Stimulated activated CD4-positive, alpha-beta T cell treated with anti-CD3 and anti-CD28 coated beads, Interleukin-1b, Interleukin-23, amount 100 ng/mL, for 1 hour (primary cell): ENCODE data around the gene SP110.
"Not testable (repeated sequence)": the region's sequence is repeated elsewhere in the genome, so short reads cannot be mapped to it uniquely, and the experiment has no call there.

ENCODE experiments used
- DNase-seq, 2 donors: peaks; one replicate each; pipeline ENCODE4 v3.0.0-alpha.2; 2020; ENCODE audit warnings: low read depth in 2 of 2

Gene SP110

GRCh38 chr2:230219419-230220331 lies at the start of gene SP110:
SP110 (minus strand) TSS chr2:230219984; CDS start chr2:230216927, 3,057 bp downstream.
- peak; percentile 27 to 42 for DNase-seq

DNA sequence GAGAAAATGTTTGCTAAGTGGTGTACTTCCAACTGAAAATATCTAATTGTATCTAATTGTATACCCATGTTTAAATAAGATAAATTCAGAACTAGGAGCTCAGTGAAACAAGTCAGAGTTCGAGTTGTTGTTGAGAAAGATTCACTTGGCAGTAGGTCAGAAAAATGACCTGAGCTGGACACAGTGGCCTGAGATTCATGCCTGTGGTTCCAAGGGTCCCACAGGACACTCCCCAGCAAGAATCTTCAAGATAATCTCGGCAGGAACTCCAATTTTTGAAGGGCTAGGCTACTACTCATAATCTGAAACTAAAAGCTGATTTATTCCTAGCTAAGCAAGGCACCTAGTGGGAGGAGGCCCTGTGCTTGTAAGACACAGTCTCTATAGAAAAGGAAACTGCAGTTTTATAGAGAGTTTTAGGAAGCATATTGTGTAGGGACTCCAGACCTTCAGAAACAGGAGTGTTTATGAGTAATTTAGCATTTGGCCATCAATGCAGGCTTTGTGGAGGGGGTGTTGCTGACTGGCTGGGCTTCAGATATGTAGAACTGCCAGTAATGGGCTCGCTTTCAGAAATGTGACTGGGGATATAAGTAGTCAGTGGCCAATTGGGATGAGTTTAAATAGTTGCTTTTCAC lies 48.9 kb upstream of the SP110 start:
- DNase-seq = no peak

DNA sequence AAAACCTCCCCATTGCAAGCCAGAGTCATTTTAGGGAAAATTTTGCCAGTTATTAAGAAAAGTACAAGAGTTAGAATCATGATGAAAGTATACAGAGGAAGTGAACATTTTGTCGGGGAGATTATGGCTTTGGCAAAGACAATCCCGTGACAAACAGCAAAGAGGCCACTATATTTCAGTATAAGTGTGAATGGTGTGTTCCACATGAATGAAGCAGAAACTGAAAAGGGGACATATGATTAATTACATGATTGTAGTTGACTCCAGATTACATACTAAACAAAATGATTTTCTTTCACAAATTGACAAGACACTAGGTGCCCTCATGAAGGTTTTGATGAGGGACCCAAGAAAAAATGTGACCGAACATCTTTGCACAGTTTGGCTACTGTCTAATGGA lies 47.8 kb upstream of the SP110 start:
- DNase-seq = no peak

GRCh38 chr2:230267059-230267458 lies 47.3 kb upstream of the SP110 start:
- no peak for DNase-seq

GRCh38 chr2:230266638-230267037 lies 46.9 kb upstream of the SP110 start:
- no peak for DNase-seq

GRCh38 chr2:230264945-230265344 lies 45.2 kb upstream of the SP110 start:
- DNase-seq = not testable (repeated sequence)

- no peak for DNase-seq
Measured at GRCh38 chr2:230262246-230262645, 42.5 kb upstream of the SP110 start.

GRCh38 chr2:230258483-230258882 lies 38.7 kb upstream of the SP110 start:
- no peak for DNase-seq

DNA sequence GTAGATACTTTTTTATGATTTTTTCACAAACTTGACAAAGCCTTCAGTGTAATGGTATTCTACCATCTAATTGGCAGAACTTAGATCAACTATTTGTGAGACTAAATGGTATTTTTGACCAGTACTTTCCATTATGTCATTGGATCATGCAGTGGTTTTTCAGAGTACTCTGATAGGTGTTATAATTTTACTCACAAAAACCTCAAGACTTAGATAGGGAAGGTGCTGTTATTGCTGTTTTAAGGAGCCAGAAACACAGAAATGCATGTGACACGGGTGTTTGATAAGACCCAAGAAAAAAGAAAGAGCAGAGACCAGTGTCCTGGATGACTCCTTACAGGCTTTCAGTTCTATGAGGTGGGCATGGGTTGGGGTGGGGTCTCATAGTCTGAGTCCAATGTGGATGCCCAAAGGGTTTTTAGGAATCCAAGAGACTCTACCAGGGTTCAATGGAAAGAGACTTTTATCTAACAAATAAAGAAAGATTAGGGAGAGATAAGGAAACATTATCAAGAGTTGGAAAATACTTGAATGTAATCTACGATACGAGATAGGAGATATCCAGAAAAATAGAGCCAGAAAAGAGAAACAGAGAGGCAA lies 37.0 kb upstream of the SP110 start:
- no peak for DNase-seq

GRCh38 chr2:230254152-230254881 lies 34.5 kb upstream of the SP110 start:
- DNase-seq = no peak

DNA sequence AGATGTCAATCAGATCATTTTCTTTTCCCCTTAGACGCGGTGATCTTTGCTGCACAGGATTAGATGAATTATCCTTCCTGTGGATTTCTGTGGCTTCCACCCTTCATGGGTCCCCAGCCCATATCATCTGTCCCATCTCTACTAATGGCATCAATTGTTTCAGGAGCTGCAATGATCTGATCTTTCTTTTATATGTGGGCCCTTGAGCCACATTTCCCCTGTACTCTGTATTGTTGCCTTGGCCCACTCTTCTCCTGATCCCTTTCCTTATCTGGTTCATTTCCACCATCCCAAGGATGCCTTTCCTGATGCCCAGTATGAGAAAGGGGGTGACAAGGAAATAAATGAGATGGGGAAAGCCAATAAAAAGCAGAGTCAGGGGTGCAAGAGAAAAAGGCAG lies 30.4 kb upstream of the SP110 start:
- DNase-seq = no peak

DNA sequence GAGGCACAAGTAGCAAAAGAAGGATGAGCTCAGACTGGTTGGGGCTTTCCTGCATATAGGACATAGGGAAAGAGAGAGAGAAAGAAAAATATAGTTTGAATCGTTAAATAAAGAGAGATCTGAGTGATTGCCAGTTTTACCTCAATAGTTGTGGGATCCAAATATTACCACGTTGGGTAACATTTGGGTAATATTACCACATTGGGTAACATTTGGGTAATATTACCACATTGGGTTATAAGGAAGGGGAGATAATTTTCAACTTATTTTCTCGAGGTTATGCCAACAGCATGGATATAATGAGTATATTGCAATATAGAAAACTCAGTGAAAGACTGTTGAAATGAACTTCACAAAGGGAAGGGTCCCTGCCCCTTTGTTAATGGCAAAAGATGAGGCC lies 26.4 kb upstream of the SP110 start:
- no peak for DNase-seq

DNA sequence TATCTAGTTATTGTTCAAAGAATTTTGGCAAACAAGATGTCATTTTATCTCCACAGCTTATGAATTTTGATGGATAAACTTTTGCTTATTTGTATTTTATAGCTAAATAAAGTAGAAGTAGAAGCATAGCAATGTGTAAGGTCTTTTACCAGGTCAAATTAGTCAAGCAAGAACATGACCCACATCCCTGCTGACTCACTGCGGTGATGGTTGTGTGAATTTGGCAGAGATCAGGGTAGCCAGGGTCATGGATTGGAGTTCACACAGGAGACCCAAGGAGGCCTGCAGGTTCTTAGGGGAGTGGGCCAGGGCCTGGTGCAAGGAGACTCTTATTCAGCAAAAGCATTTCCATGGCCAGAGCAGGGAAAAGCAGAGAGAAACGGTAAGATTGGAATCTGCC lies 24.4 kb upstream of the SP110 start:
- DNase-seq = no peak

GRCh38 chr2:230234845-230235244 lies 15.1 kb upstream of the SP110 start:
- DNase-seq = no peak

DNA sequence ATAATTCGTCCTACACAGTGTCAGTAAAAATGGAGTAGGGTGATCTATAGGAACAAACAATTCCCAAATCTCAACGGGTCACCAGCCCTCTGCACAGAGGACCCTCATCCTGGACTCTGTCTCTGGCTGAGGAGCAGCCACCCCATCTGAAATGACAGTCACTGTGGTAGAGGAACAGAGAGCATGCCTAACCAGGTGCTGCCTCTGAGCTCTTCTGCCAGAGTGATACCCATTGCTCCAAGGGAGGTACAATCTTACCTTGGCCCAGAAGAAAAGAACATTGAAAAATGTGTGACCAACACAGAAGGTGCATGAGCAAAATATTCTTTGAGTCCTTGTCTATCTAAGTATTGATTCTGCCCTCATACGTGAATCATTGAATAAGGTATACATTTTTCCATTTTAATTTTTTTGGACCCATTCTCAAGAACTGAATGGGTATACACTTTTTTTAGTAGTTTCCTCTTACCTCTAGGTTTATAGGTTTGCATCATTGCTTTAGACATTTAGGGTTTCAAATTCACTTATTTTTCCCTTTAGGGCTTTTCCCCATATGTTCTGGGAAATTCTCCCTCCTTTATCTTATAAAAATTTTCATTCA lies 14.4 kb upstream of the SP110 start:
- DNase-seq = no peak

DNA sequence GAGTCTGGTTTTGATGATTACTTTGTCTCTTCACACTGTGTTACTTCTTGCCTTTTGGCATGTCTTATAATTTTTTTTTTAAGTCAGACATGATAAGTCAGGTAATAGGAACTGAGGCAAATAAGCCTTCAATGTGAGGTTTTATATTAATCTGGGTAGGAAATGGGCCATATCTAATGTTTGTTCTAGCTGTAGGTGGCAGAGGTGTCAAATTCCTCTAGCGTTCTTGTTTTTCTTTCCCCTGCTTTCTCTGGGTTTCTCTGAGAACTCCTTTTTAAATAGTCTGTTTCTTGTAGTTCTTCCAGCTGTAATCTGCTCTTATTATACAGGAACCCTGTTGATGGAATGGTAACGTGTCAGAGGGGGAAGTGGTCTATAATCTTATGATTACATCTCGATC lies 11.5 kb upstream of the SP110 start:
- no peak for DNase-seq

DNA sequence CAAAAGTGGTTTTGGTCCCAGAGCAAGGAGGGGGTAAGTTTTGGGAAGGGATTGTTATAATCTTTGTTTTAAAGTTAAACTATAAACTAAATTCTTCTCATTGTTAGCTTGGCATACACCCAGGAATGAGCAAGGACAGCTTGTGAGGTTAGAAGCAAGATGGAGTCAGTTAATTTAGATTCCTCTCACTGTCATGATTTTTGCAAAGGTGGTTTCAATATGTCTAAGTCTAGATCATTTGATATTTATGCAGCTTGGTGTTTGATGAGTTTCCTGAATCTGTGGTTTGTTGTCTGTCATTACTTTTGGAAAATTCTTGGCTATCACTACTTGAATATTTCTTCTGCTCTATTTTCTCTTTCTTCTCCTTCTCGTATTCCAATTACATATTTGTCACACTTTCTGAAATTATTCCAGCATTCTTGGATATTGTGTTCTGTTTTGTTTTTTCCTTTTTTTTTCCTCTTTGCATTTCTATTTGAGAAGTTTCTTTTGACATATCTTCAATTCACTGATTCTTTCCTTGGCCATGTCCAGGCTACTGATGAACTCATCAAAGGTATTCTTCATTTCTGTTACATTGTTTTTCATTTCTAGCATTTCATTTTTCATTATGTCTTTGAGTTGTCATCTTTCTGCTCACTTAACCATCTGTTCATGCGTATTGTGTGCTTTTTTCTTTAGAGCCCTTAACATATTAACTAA lies 10.9 kb upstream of the SP110 start:
- DNase-seq = no peak

GRCh38 chr2:230230087-230230486 lies 10.3 kb upstream of the SP110 start:
- DNase-seq = no peak

GRCh38 chr2:230227216-230227615 lies 7.4 kb upstream of the SP110 start:
- DNase-seq = no peak

DNA sequence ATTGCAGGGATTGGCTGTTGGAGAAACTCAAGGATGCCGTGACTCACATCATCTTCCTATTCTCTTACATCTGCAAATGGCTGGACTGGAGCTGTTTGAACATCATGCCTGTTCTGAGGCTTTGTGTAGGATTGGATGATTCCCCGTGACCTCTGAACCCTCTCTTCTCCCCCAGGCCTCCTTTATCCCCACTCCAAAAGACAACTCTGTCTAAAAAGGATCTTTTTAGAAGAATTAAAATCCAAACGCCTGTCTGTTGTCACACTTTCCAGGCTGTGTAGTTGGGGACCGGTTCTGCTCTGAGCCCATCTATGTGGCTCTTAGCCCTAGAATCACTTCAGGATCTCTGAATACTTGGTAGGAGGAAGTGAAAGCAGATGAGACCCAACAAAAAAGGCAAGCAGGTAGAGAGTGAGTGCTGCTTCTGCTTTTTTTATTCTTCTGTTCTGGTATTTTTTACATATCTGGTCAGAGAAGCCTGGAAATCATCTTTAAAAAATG lies 6.3 kb upstream of the SP110 start:
- no peak for DNase-seq

- peak; percentile 39 to 64 for DNase-seq
Measured at GRCh38 chr2:230225486-230225885, 5.7 kb upstream of the SP110 start, which contains the start of gene SP140. SP140 (plus strand) TSS chr2:230225736; CDS start chr2:230225845, 109 bp downstream.
